Fibroblast of lung (primary cell): ENCODE data around the gene ALX3. TPM values are rescaled to one million over a fixed set of nuclear protein-coding genes. Genes with fewer than 3 reads are reported as not detected.

Experiments used
- DNase-seq, 2 donors: peaks; one replicate each; pipeline versions ENCODE4 v3.0.0 to v3.0.0-alpha.2; 2010; ENCODE audit warnings: low read depth in 2 of 2
- H2AFZ ChIP-seq: 2 replicates; pipeline ENCODE4 v1.5.1; 2012; ENCODE audit warnings: low read length, control low read depth, inconsistent platforms
- H3K27ac ChIP-seq: 2 replicates; pipeline ENCODE4 v1.5.1; 2011; ENCODE audit warnings: low read length, control low read depth; ENCODE audit not compliant: insufficient read depth
- H3K27me3 ChIP-seq: 2 replicates; pipeline ENCODE4 v1.5.1; 2011; ENCODE audit warnings: mild to moderate bottlenecking, low read length; ENCODE audit not compliant: control insufficient read depth, insufficient read depth
- H3K36me3 ChIP-seq: 2 replicates; pipeline ENCODE4 v1.5.1; 2011; ENCODE audit warnings: low read length; ENCODE audit not compliant: control insufficient read depth, insufficient read depth
- H3K4me1 ChIP-seq: 2 replicates; pipeline ENCODE4 v1.5.1; 2011; ENCODE audit warnings: low read length; ENCODE audit not compliant: control insufficient read depth, insufficient read depth; ENCODE audit errors: extremely low read depth
- H3K4me2 ChIP-seq: 2 replicates; pipeline ENCODE4 v1.5.1; 2011; ENCODE audit warnings: low read length, control low read depth; ENCODE audit not compliant: insufficient read depth; ENCODE audit errors: extremely low read depth
- H3K4me3 ChIP-seq, 4 experiments: fragments of 200-600 bp in 1 of 4; sonication (generic) in 1 of 4; replicated peaks in 1 of 4; 2 replicates each; pipeline ENCODE4 v1.5.1; 2011 to 2016; ENCODE audit warnings: low read length in 4 of 4, low read depth in 3 of 4, mild to moderate bottlenecking in 3 of 4, control low read depth in 2 of 4, inconsistent platforms in 1 of 4, mixed read lengths in 1 of 4; ENCODE audit not compliant: insufficient read depth in 1 of 4; ENCODE audit errors: control extremely low read depth in 1 of 4
- H3K79me2 ChIP-seq: 2 replicates; pipeline ENCODE4 v1.5.1; 2012; ENCODE audit warnings: mild to moderate bottlenecking, low read length, inconsistent platforms; ENCODE audit not compliant: control insufficient read depth, insufficient read depth
- H3K9ac ChIP-seq: 2 replicates; pipeline ENCODE4 v1.5.1; 2011; ENCODE audit warnings: mild to moderate bottlenecking, low read length, control low read depth; ENCODE audit not compliant: insufficient read depth
- H3K9me3 ChIP-seq: 2 replicates; pipeline ENCODE4 v1.5.1; 2012; ENCODE audit warnings: low read depth, low read length; ENCODE audit not compliant: control insufficient read depth, insufficient read depth
- H4K20me1 ChIP-seq: 2 replicates; pipeline ENCODE4 v1.5.1; 2011; ENCODE audit warnings: low read length; ENCODE audit not compliant: control insufficient read depth, insufficient read depth; ENCODE audit errors: extremely low read depth
- CTCF ChIP-seq, 2 donors: IDR thresholded peaks in 1 of 2; conservative IDR thresholded peaks in 1 of 2; 1 replicate in 1 of 2; 2 replicates in 1 of 2; pipeline ENCODE4 v1.5.1; 2011 to 2012; ENCODE audit warnings: low read length in 2 of 2, control low read depth in 1 of 2, inconsistent platforms in 1 of 2, low read depth in 1 of 2, mild to moderate bottlenecking in 1 of 2
- EZH2 ChIP-seq: IDR thresholded peaks from 2 replicates; pipeline ENCODE4 v1.5.1; 2012; ENCODE audit warnings: low read length, control low read depth, mild to moderate bottlenecking; ENCODE audit errors: missing control alignments
- polyA plus RNA-seq, 2 donors: library from polyadenylated mRNA; depleted of rRNA in 1 of 2; stranded (reverse) in 1 of 2; unstranded in 1 of 2; fragments of >200 nt; gene quantifications; 2 replicates each; pipeline ENCODE4 v1.2.1, GENCODE V29; 2011 to 2012; ENCODE audit warnings: missing spikeins in 1 of 2
- total RNA-seq: library from RNA; depleted of rRNA; stranded (reverse); fragments of >200 nt; gene quantifications from 2 replicates; pipeline ENCODE4 v1.2.1, GENCODE V29; 2014

Gene ALX3
- total and polyA plus RNA-seq, 2 donors (not counting 1 experiment from before 2014, with no cell fraction given): not detected

GRCh38 chr1:110053552-110054428 is 16.7 kb downstream of the ALX3 start:
- Histone ChIP-seq H2AFZ (no peak overlapping the region), H3K9ac (no peak overlapping the region), H3K4me2 (no peak overlapping the region), H3K4me3 (no peak overlapping the region), H3K27ac (no peak overlapping the region), H4K20me1 (no peaks in the 10 kb centered on the region), H3K79me2 (no peaks in the 10 kb centered on the region), H3K9me3 (no peaks in the 10 kb centered on the region), H3K27me3 (no peaks in the 10 kb centered on the region), H3K4me1 (peaks cover 48% of the 10 kb centered on the region), H3K36me3 (peaks cover 12% of the 10 kb centered on the region)
- no peak for TF ChIP-seq EZH2
- peak; percentile 97 to 98 for TF ChIP-seq CTCF (conservative IDR thresholded peaks at IDR 0.05 in 1 of 2, IDR thresholded peaks at IDR 0.05 in 1 of 2; ENCODE audit: low read depth in 1 of 2, low read length in 2 of 2)
- peak in 1 of 2 donors; percentile 33 for DNase-seq

- Histone ChIP-seq H3K27me3 (no peaks in the 10 kb centered on the region), H3K79me2 (no peaks in the 10 kb centered on the region), H3K9ac (no peak overlapping the region), H4K20me1 (no peaks in the 10 kb centered on the region), H3K27ac (no peak overlapping the region), H3K9me3 (no peaks in the 10 kb centered on the region), H3K4me2 (no peak overlapping the region), H3K36me3 (peaks cover 20% of the 10 kb centered on the region), H3K4me3 (no peak overlapping the region), H2AFZ (no peak overlapping the region), H3K4me1 (peaks cover 32% of the 10 kb centered on the region)
- peak in 1 of 2 donors; percentile 35 for DNase-seq
- TF ChIP-seq EZH2: no peak
- no peak for TF ChIP-seq CTCF (conservative IDR thresholded peaks at IDR 0.05 in 1 of 2, IDR thresholded peaks at IDR 0.05 in 1 of 2; ENCODE audit: low read depth in 1 of 2, low read length in 2 of 2)
Measured at GRCh38 chr1:110051262-110051648, 19.2 kb downstream of the ALX3 start.

- Histone ChIP-seq H2AFZ (no peak overlapping the region), H4K20me1 (no peaks in the 10 kb centered on the region), H3K79me2 (no peaks in the 10 kb centered on the region), H3K9me3 (no peaks in the 10 kb centered on the region), H3K4me1 (peaks cover 27% of the 10 kb centered on the region), H3K36me3 (peaks cover 21% of the 10 kb centered on the region), H3K27me3 (no peaks in the 10 kb centered on the region), H3K9ac (no peak overlapping the region), H3K4me2 (no peak overlapping the region), H3K27ac (no peak overlapping the region), H3K4me3 (no peak overlapping the region)
- no peak for DNase-seq
- TF ChIP-seq CTCF (conservative IDR thresholded peaks at IDR 0.05 in 1 of 2, IDR thresholded peaks at IDR 0.05 in 1 of 2; ENCODE audit: low read depth in 1 of 2, low read length in 2 of 2): no peak
- TF ChIP-seq EZH2: no peak
Measured at GRCh38 chr1:110050602-110051261, 19.7 kb downstream of the ALX3 start.
